HCT116 (cell line): ENCODE data around the gene TNFRSF19.

Experiments
- CTCF ChIP-seq, 3 experiments: fragments of 200-600 bp in 1 of 3; sonication (generic) in 1 of 3; IDR thresholded peaks in 2 of 3; conservative IDR thresholded peaks in 1 of 3; 2 replicates each; pipeline ENCODE4 v1.5.1; 2012 to 2017; ENCODE audit warnings: low read depth in 2 of 3, low read length in 2 of 3, antibody characterized with exemption in 1 of 3, borderline replicate concordance in 1 of 3, control low read depth in 1 of 3, mild to moderate bottlenecking in 1 of 3, mixed read lengths in 1 of 3, mixed run types in 1 of 3, moderate library complexity in 1 of 3; ENCODE audit not compliant: insufficient read depth in 1 of 3
- POLR2A ChIP-seq: IDR thresholded peaks from 2 replicates; pipeline ENCODE4 v1.7.0; 2011; ENCODE audit warnings: borderline replicate concordance; ENCODE audit not compliant: insufficient read depth, insufficient read length; ENCODE audit errors: extremely low read depth
- REST ChIP-seq: IDR thresholded peaks from 2 replicates; pipeline ENCODE4 v1.6.1; 2012; ENCODE audit warnings: low read depth

DNA sequence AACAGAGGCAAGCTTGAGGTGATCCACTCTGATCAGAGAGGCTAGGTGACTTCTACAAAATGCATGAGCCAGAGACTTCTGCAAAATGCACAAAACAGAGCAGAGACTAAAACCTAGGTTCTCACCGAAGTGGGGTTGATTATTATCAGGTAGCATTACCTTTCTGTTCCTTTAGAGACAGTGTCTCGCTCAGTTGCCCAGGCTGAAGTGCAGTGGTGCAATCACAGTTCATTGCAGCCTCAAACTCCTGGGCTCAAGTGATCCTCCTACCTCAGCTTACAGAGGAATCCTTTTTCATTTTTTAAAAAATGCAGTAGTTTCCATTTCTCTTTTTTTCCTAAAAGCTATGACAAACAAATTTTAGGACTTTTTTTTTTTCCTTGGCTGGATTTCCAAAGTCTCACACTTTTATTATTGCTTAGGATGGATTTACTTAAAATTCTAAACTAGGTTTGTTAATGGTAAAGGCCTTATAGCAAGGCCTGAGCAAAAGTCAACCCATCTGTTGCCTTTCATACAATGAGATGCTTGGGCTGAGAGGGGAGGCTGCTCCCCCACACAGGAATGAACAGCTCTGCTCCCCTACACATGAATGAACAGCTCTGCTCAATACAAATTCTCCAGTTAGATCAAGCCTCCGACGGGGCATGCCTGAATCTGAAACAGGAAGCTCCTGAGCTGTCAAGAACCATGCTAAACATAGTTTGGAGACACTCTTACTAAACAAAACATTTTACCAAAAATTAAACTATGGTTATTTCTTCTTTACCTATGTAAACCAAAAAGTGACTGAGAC lies 18.8 kb upstream of the TNFRSF19 start:
- TF ChIP-seq POLR2A = no peak
- TF ChIP-seq CTCF (IDR thresholded peaks at IDR 0.05 in 2 of 3, conservative IDR thresholded peaks at IDR 0.05 in 1 of 3; ENCODE audit: borderline replicate concordance in 1 of 3, insufficient read depth in 1 of 3, low read depth in 2 of 3, low read length in 2 of 3) = no peak
- no peak for TF ChIP-seq REST
